GM18498 (cell line): ENCODE measurements around the gene CHEK1.
"Not testable (repeated sequence)": the region's sequence is repeated elsewhere in the genome, so short reads cannot be mapped to it uniquely, and the experiment has no call there.

Source experiments
- ATAC-seq: cut with Tn5 transposase; IDR thresholded peaks from one replicate; pipeline ENCODE4 v1.9.1; 2021; ENCODE audit warnings: mild to moderate bottlenecking, moderate library complexity; ENCODE audit not compliant: unreplicated experiment

The CHEK1 gene

GRCh38 chr11:125690006-125690405 is 65.0 kb downstream of the CHEK1 start:
- no peak for ATAC-seq

GRCh38 chr11:125692887-125693286 is 67.9 kb downstream of the CHEK1 start:
- no peak for ATAC-seq

GRCh38 chr11:125694951-125695350 is 70.0 kb downstream of the CHEK1 start:
- ATAC-seq, result no peak

GRCh38 chr11:125701018-125701610 is 76.2 kb downstream of the CHEK1 start:
- no peak for ATAC-seq

- ATAC-seq, result no peak
Measured at GRCh38 chr11:125701858-125702621, 77.1 kb downstream of the CHEK1 start.

- not testable (repeated sequence) for ATAC-seq
Measured at GRCh38 chr11:125704686-125705085, 79.7 kb downstream of the CHEK1 start.

- ATAC-seq, result no peak
Measured at GRCh38 chr11:125720781-125721180, 95.8 kb downstream of the CHEK1 start.

GRCh38 chr11:125724125-125724524 is 99.2 kb downstream of the CHEK1 start:
- ATAC-seq, result no peak
